Heart left ventricle (tissue), 16 donors: ENCODE data around the gene SSPN. TPM values are rescaled to one million over a fixed set of nuclear protein-coding genes. Genes with fewer than 3 reads are reported as not detected.

ENCODE experiments used
- ATAC-seq, 4 donors: fragments of 200-7000 bp; cut with Tn5 transposase; one replicate each; pipeline ENCODE4 v1.9.1; 2020 to 2022; ENCODE audit warnings: moderate library complexity in 4 of 4, mild to moderate bottlenecking in 3 of 4, moderate number of reproducible peaks in 1 of 4
- DNase-seq, 5 donors: peaks; one replicate each; pipeline ENCODE4 v3.0.0-alpha.2; 2020
- H3K27ac ChIP-seq, 12 donors: fragments of 200-600 bp; sonication (generic) in 4 of 12; one replicate each; pipeline versions ENCODE4 v1.5.0 to v1.8.0; 2016 to 2022; ENCODE audit warnings: mild to moderate bottlenecking in 2 of 12
- H3K27me3 ChIP-seq, 9 donors: fragments of 200-600 bp; sonication (generic) in 2 of 9; one replicate each; pipeline versions ENCODE4 v1.5.1 to v1.8.0; 2016 to 2022; ENCODE audit warnings: mild to moderate bottlenecking in 3 of 9
- H3K36me3 ChIP-seq, 9 donors: fragments of 200-600 bp; sonication (generic) in 2 of 9; one replicate each; pipeline versions ENCODE4 v1.5.0 to v1.8.0; 2018 to 2022; ENCODE audit warnings: mild to moderate bottlenecking in 2 of 9
- H3K4me1 ChIP-seq, 12 donors: fragments of 200-600 bp; sonication (generic) in 4 of 12; one replicate each; pipeline versions ENCODE4 v1.5.0 to v1.8.0; 2016 to 2022; ENCODE audit warnings: mild to moderate bottlenecking in 3 of 12
- H3K4me3 ChIP-seq, 12 donors: fragments of 200-600 bp; sonication (generic) in 4 of 12; one replicate each; pipeline versions ENCODE4 v1.5.0 to v1.8.0; 2017 to 2022; ENCODE audit warnings: mild to moderate bottlenecking in 9 of 12, moderate library complexity in 4 of 12
- H3K9me3 ChIP-seq, 12 donors: fragments of 200-600 bp; sonication (generic) in 4 of 12; one replicate each; pipeline versions ENCODE4 v1.5.0 to v1.8.0; 2016 to 2022; ENCODE audit warnings: mild to moderate bottlenecking in 1 of 12
- POLR2A ChIP-seq, 2 donors: fragments of 450-650 bp; IDR thresholded peaks; one replicate each; pipeline ENCODE4 v1.6.1; 2017; ENCODE audit warnings: antibody characterized with exemption in 2 of 2, mild to moderate bottlenecking in 2 of 2, moderate library complexity in 2 of 2
- WGBS, 4 donors: extraction: QIAGEN DNeasy Blood & Tissue Kit in 2 of 4; methylation state at CpG; one replicate each; pipeline versions ENCODE4 v1.1.5 to v1.1.7; 2013 to 2018; 5-methylcytosine and 5-hydroxymethylcytosine counted together
- intact Hi-C, 10 donors: fragments of 100-400 bp; cut with DNase I; formaldehyde crosslinking; loops; one replicate each; pipeline versions ENCODE4 v1.11.1 to v1.14.2; 2022
- polyA plus RNA-seq, 2 donors: library from polyadenylated mRNA; stranded (reverse); fragments of 200-250 nt; gene quantifications; one replicate each; pipeline ENCODE4 v1.2.3, GENCODE V29; 2013
- total RNA-seq, 9 donors: library from RNA; depleted of rRNA in 2 of 9; stranded (reverse); fragments of >200 nt in 2 of 9; fragmentation: NEBNext Ultra II Directional in 3 of 9; extraction: Animal tissue kit (Norgen Biotek cat#: 25700) in 3 of 9; gene quantifications; one replicate each; pipeline versions ENCODE4 v1.1.0 to v1.2.4, GENCODE V29; 2016 to 2023
- TF ChIP-seq, protein P1 (sequence below), 12 donors: fragments of 200-600 bp; sonication (generic) in 4 of 12; IDR thresholded peaks; one replicate each; pipeline versions ENCODE4 v1.5.0 to v1.8.0; 2018 to 2022; ENCODE audit warnings: antibody characterized with exemption in 12 of 12, mild to moderate bottlenecking in 5 of 12
- donor health status: ischemic (EF 13 %, LVEDD 7.1; RV severe dilation, severe dysfunction).
- donor health status: healthy with polysubstance abuse.
- donor health status: DM: no; HTN: yes; CAD: no.
- donor health status: DM: no; HTN: no; CAD: no.
- donor health status: ischemic (EF 25% LVEDD 6.9; RV normal size, moderate dysfunction).
- donor health status: ischemic (EF 25% LVEDD 5.7; RV mildly dilated, moderate dysfunction).
- donor health status: healthy.
- donor health status: DM: yes; HTN: yes; CAD: no.
- donor health status: ischemic (EF 35%, LVEDD 5.7; RV mildly dilated, moderate dysfunction).
- donor health status: nonischemic (EF 11% LVEDD 7.7; RV severe dilation, severe dysfunction).
- donor health status: DM: yes; HTN: yes; CAD: no.
- donor health status: PGD.
- donor health status: ischemic (EF 29% LVEDD 5.4; RV normal size, mild dysfunction).
- donor health status: nonischemic (EF 23%, LVEDD 6.1; RV moderate dilation, normal function).

The SSPN gene
- total and polyA plus RNA-seq, 11 donors: 7.5 to 109 (median 56.1) TPM

DNA sequence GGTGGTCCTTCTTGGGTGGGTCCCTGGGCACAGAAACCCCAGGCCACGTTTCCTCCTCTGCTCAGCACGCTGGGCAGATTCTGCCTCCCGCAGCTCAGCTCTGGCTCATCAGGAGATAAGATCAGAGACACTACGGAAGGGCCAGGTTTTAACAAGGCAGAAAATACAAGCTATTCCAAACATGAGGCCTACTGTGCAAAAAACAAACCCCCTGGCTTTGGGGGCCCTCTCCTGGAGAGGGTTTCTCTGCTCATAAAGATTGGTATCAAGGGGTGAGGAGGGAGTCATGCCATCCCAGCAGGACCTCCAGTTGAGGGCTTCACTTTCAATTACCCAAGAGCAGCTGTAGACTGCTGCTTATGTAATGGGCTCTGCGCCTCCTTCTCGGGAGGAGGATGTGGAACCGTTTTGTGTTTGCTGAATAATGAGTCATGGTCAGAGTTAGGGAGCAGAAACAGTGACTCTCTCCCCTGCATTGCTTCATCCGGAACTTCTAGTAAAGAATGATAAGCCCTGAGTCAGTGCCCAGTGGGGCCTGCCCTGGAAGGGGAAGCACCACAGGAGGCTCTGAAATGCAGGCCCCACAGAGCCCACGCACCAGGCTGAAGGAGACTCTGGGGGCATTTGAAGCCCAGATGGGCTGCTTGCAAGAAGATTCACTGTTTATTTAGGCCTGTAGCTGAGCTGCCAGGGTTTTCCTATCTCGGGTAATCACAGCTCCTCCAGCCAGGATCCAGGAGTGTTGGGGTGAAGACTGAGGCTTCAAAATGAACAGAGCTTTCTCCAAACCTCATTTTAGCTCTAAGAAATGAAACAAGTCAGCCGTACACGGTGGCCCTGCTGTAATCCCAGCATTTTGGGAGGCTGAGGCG is 79.3 kb downstream of the SSPN start:
- Histone ChIP-seq H3K27me3 (no peaks in the 10 kb centered on the region), H3K36me3 (no peaks in the 10 kb centered on the region), H3K27ac (peak overlapping the region; percentile 68 to 90 (median 76)), H3K4me3 (peak overlapping the region in 1 of 12 donors; percentile 7), H3K9me3 (no peaks in the 10 kb centered on the region), H3K4me1 (peaks cover 10 to 67% (median 41%) of the 10 kb centered on the region in 12 donors)
- TF ChIP-seq, protein P1, sequence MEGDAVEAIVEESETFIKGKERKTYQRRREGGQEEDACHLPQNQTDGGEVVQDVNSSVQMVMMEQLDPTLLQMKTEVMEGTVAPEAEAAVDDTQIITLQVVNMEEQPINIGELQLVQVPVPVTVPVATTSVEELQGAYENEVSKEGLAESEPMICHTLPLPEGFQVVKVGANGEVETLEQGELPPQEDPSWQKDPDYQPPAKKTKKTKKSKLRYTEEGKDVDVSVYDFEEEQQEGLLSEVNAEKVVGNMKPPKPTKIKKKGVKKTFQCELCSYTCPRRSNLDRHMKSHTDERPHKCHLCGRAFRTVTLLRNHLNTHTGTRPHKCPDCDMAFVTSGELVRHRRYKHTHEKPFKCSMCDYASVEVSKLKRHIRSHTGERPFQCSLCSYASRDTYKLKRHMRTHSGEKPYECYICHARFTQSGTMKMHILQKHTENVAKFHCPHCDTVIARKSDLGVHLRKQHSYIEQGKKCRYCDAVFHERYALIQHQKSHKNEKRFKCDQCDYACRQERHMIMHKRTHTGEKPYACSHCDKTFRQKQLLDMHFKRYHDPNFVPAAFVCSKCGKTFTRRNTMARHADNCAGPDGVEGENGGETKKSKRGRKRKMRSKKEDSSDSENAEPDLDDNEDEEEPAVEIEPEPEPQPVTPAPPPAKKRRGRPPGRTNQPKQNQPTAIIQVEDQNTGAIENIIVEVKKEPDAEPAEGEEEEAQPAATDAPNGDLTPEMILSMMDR (IDR thresholded peaks at IDR 0.05): no peak
- no peak for TF ChIP-seq POLR2A (IDR thresholded peaks at IDR 0.05)
- 41 to 49% (median 45%) methylated on average over 11 to 13 of the region's 13 CpGs for WGBS, 4 donors
- intact Hi-C loops: loop anchor here in 5 of 10 donors (5.0 to 10.0 kb wide), 2 partner anchors 150 to 152 kb away; partner anchors contain the start of gene BHLHE41 (in 3 of the 5)
- DNase-seq (peak; percentile 79 to 90 (median 85)), ATAC-seq (peak; percentile 88 to 99 (median 97))

DNA sequence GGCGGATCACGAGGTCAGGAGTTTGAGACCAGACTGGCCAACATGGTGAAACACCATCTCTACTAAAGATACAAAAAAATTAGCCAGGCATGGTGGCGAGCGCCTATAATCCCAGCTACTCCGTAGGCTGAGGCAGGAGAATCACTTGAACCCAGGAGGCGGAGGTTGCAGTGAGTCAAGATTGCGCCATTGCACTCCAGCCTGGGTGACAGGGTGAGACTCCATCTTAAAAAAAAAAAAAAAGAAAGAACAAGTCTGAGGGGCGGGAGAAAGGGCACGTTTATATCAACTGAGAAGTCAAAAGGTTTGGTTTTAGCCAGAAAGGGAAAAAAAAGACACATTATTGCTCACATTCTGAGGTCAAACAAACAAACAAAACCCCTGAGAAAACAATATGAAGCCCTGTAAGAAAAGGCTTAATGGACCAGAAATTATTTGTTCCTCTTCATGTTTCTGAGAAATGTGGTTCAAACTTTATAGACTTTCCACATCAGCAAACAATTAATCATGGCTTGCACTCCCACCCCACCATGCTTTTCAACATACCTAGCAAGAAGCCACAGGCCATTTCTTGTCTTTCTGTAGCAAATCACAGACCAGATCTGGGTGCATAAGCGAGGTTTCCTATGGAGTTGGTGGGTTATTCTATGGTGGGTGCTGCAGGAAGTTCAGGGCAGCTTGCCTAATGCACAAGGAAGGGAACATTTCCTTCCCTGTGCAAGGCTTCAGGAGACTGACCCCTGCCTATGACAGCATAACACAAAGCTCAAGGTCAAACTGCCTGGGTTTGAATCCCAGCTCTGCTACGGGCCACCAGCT is 80.1 kb downstream of the SSPN start:
- H3K4me1 ChIP-seq: peaks cover 10 to 64% (median 38%) of the 10 kb centered on the region in 12 donors
- no peak for TF ChIP-seq POLR2A (IDR thresholded peaks at IDR 0.05)
- TF ChIP-seq, protein P1 (IDR thresholded peaks at IDR 0.05): no peak

DNA sequence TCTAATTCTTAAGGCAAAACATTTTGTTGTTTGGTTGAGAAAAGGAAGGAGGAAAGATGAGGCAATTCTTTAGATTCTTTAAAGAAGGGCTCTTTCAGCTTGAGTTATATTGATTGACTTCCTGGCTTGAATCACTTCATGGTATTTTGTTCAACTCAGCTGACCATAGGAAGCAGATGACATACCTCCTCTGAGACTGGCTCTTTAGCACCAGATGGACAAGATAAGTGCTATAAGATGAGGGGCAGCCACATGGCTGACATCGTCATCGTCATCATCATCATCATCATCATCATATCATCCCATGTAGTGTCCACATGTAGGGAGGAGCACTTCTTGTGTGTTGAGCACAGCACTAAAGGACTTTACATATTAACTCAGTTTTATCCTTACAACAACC is 81.3 kb downstream of the SSPN start:
- WGBS, 4 donors: 88 to 98% (median 90%) methylated on average over 2 of the region's 2 CpGs

More for the DNA sequence above, 80.1 kb downstream of the SSPN start:
- Histone ChIP-seq H3K4me3 (peak overlapping the region in 1 of 12 donors; percentile 7), H3K27ac (peak overlapping the region; percentile 68 to 90 (median 76)), H3K9me3 (no peaks in the 10 kb centered on the region), H3K27me3 (no peaks in the 10 kb centered on the region), H3K36me3 (no peaks in the 10 kb centered on the region)
- ATAC-seq (no peak), DNase-seq (no peak)
- WGBS, 4 donors: 89 to 95% (median 92%) methylated on average over 11 of the region's 11 CpGs
- intact Hi-C loops: loop anchor here in 3 of 10 donors (10.0 kb wide), 1 partner anchor 151 kb away; the partner anchor contains the start of gene BHLHE41 (in 3 of the 3)

More for the DNA sequence above, 81.3 kb downstream of the SSPN start:
- no peak overlapping the region for H3K4me3 ChIP-seq
- no peak for DNase-seq
- no peak overlapping the region for H3K27ac ChIP-seq
- no peak for TF ChIP-seq POLR2A (IDR thresholded peaks at IDR 0.05)
- TF ChIP-seq, protein P1 (IDR thresholded peaks at IDR 0.05): no peak
- no peaks in the 10 kb centered on the region for H3K36me3 ChIP-seq
- intact Hi-C loops: loop anchor here in 3 of 10 donors (10.0 kb wide), 1 partner anchor 152 kb away; the partner anchor contains the start of gene BHLHE41 (in 3 of the 3)
- no peaks in the 10 kb centered on the region for H3K9me3 ChIP-seq
- no peak for ATAC-seq
- no peaks in the 10 kb centered on the region for H3K27me3 ChIP-seq
- H3K4me1 ChIP-seq: peaks cover 6 to 59% (median 34%) of the 10 kb centered on the region in 12 donors
